Memory B cell (primary cell): ENCODE data around the gene REPS1.

Experiments used
- ATAC-seq: fragments of 150-1000 bp; cut with Tn5 transposase; 2 replicates; pipeline ENCODE4 v1.10.0; 2021; ENCODE audit warnings: low read depth, mild to moderate bottlenecking, moderate library complexity
- DNase-seq, 2 donors: peaks; one replicate each; pipeline ENCODE4 v3.0.0; 2022; ENCODE audit warnings: low spot score in 2 of 2
- H3K27ac Mint-ChIP-seq: one replicate; pipeline ENCODE4 v1.8.0; 2022; ENCODE audit warnings: mild to moderate bottlenecking, moderate library complexity, mixed read lengths
- H3K27me3 Mint-ChIP-seq: one replicate; pipeline ENCODE4 v1.8.0; 2022; ENCODE audit warnings: mixed read lengths
- H3K36me3 Mint-ChIP-seq: one replicate; pipeline ENCODE4 v1.8.0; 2022; ENCODE audit warnings: mild to moderate bottlenecking, mixed read lengths
- H3K4me1 Mint-ChIP-seq: one replicate; pipeline ENCODE4 v1.8.0; 2022; ENCODE audit warnings: mixed read lengths
- H3K4me3 Mint-ChIP-seq: one replicate; pipeline ENCODE4 v1.8.0; 2022; ENCODE audit warnings: mild to moderate bottlenecking, moderate library complexity, mixed read lengths
- H3K9me3 Mint-ChIP-seq: one replicate; pipeline ENCODE4 v1.8.0; 2022; ENCODE audit warnings: mixed read lengths

Gene REPS1

DNA sequence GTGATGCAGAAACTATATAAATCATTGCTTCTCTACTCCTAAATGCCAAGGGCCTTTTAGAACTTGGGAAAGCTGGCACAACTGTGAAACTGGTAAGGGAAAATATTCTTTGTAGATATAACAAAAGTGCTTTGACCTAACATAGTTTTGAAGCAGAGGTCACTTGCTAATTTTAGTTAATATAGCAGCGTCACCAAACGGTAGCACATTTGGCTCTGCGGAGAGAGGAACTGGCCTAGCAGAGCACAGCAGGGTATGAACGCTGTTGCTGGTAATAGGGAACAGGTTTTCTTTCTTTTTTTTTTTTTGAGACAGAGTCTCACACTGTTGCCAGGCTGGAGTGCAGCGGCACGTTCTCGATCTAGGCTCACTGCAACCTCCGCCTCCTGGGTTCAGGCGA lies 124.7 kb downstream of the REPS1 start:
- DNase-seq (no peak), ATAC-seq (no peak)
- Mint-ChIP-seq H3K36me3 (no peaks in the 10 kb centered on the region), H3K27ac (no peak overlapping the region), H3K4me3 (no peak overlapping the region), H3K9me3 (no peaks in the 10 kb centered on the region), H3K4me1 (peaks cover 3% of the 10 kb centered on the region), H3K27me3 (no peaks in the 10 kb centered on the region)

GRCh38 chr6:138862456-138862855 lies 125.6 kb downstream of the REPS1 start:
- Mint-ChIP-seq H3K4me3 (no peak overlapping the region), H3K27me3 (peaks cover 2% of the 10 kb centered on the region), H3K27ac (no peak overlapping the region), H3K4me1 (peaks cover 3% of the 10 kb centered on the region), H3K9me3 (no peaks in the 10 kb centered on the region), H3K36me3 (no peaks in the 10 kb centered on the region)
- DNase-seq, result no peak
- ATAC-seq, result no peak

DNA sequence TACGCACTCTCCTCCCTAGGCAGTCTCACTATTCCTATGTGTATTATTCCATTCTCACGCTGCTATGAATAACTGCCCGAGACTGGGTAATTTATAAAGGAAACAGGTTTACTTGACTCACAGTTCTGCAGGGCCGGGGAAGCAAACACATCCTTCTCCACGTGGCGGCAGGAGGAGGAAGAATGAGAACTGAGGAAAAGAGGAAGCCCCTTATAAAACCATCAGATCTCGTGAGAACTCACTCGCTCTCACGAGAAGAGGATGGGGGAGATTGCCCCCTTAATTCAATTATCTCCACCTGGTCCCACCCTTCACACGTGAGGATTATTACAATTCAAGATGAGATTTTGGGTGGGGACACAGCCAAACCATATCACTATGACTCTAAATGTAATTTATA lies 130.3 kb downstream of the REPS1 start:
- DNase-seq, result no peak

GRCh38 chr6:138856654-138857053 lies 131.4 kb downstream of the REPS1 start:
- Mint-ChIP-seq H3K27me3 (peaks cover 6% of the 10 kb centered on the region), H3K36me3 (no peaks in the 10 kb centered on the region), H3K9me3 (no peaks in the 10 kb centered on the region), H3K4me3 (no peak overlapping the region), H3K27ac (no peak overlapping the region), H3K4me1 (no peaks in the 10 kb centered on the region)
- no peak for ATAC-seq
- DNase-seq, result no peak

More for the DNA sequence above, 130.3 kb downstream of the REPS1 start:
- H3K9me3 Mint-ChIP-seq, result no peaks in the 10 kb centered on the region
- no peaks in the 10 kb centered on the region for H3K36me3 Mint-ChIP-seq
- H3K4me3 Mint-ChIP-seq, result no peak overlapping the region
- peaks cover 6% of the 10 kb centered on the region for H3K27me3 Mint-ChIP-seq
- no peak overlapping the region for H3K27ac Mint-ChIP-seq
- ATAC-seq, result no peak
- no peaks in the 10 kb centered on the region for H3K4me1 Mint-ChIP-seq
